Measurements from ENCODE around the gene NPPC. TPM values are rescaled to one million over a fixed set of nuclear protein-coding genes. Genes with fewer than 3 reads are reported as not detected.

The NPPC gene
- total RNA-seq, 4 donors from 2014 or later: 0.68 to 90.4 TPM; not detected in 2

- no peak overlapping the region for H3K4me3 ChIP-seq
- no peaks in the 10 kb centered on the region for H3K9me3 ChIP-seq
- no peak for TF ChIP-seq POLR2AphosphoS5 (IDR thresholded peaks at IDR 0.05)
- TF ChIP-seq POLR2A (IDR thresholded peaks at IDR 0.05): no peak
- no peak for TF ChIP-seq EP300 (IDR thresholded peaks at IDR 0.05; ENCODE audit: low read depth)
- TF ChIP-seq, protein P1, sequence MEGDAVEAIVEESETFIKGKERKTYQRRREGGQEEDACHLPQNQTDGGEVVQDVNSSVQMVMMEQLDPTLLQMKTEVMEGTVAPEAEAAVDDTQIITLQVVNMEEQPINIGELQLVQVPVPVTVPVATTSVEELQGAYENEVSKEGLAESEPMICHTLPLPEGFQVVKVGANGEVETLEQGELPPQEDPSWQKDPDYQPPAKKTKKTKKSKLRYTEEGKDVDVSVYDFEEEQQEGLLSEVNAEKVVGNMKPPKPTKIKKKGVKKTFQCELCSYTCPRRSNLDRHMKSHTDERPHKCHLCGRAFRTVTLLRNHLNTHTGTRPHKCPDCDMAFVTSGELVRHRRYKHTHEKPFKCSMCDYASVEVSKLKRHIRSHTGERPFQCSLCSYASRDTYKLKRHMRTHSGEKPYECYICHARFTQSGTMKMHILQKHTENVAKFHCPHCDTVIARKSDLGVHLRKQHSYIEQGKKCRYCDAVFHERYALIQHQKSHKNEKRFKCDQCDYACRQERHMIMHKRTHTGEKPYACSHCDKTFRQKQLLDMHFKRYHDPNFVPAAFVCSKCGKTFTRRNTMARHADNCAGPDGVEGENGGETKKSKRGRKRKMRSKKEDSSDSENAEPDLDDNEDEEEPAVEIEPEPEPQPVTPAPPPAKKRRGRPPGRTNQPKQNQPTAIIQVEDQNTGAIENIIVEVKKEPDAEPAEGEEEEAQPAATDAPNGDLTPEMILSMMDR (IDR thresholded peaks at IDR 0.05): no peak
- in situ Hi-C loops (cut with MboI; ENCODE audit: low pct_ligation_motif_present in 1 of 4, low pct_unique_long_range_greater_than_20kb in 1 of 4, low sequenced_read_pairs in 3 of 4): no loop called here
- 80 to 95% methylated on average over 4 to 15 of the region's 15 CpGs for WGBS, 2 donors (ENCODE audit: low coverage in 1 of 2)
- intact Hi-C loops (cut with DNase I; ENCODE audit: low total_unique reads): no loop called here
- no peaks in the 10 kb centered on the region for H3K27me3 ChIP-seq
- no peaks in the 10 kb centered on the region for H3K4me1 ChIP-seq
- H3K27ac ChIP-seq: no peak overlapping the region
- DNase-seq: no peak
- H3K36me3 ChIP-seq: no peaks in the 10 kb centered on the region
Observed at GRCh38 chr2:231894566-231895380, 31.4 kb downstream of the NPPC start.

DNA sequence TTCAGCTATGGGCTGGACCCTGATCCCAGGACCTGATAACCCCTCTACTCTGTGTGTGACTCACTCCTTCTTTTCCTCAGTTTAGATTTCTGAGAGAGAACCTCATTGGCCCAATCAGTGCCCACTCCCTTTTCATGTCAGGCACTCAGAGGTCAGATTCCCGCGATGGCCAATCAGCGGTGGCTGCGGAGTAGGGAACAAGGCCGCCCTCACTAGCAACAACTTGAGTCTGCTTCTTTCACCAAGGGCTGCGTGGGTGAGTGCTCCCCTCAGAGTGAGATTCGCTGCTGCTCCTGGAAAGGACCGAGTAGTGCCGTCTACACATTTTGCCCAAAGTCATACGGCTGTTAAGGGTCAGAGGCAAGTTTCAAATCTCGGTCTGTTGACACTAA, 34.7 kb downstream of the NPPC start:
- no peak overlapping the region for H3K27ac ChIP-seq
- WGBS, 2 donors (ENCODE audit: low coverage in 1 of 2): 88% methylated on average over 11 of the region's 11 CpGs; no CpG with 5 or more reads in 1 of the 2 donors
- no peak overlapping the region for H3K4me3 ChIP-seq
- no peaks in the 10 kb centered on the region for H3K36me3 ChIP-seq
- H3K4me1 ChIP-seq: no peaks in the 10 kb centered on the region
- in situ Hi-C loops (cut with MboI; ENCODE audit: low pct_ligation_motif_present in 1 of 4, low pct_unique_long_range_greater_than_20kb in 1 of 4, low sequenced_read_pairs in 3 of 4) (no loop called here), intact Hi-C loops (cut with DNase I; ENCODE audit: low total_unique reads) (no loop called here)
- no peak for DNase-seq
- H3K9me3 ChIP-seq: no peaks in the 10 kb centered on the region
- peaks cover 4% of the 10 kb centered on the region for H3K27me3 ChIP-seq
- TF ChIP-seq, protein P1 (IDR thresholded peaks at IDR 0.05): no peak
- no peak for TF ChIP-seq POLR2AphosphoS5 (IDR thresholded peaks at IDR 0.05)
- TF ChIP-seq EP300 (IDR thresholded peaks at IDR 0.05; ENCODE audit: low read depth): no peak
- no peak for TF ChIP-seq POLR2A (IDR thresholded peaks at IDR 0.05)

DNA sequence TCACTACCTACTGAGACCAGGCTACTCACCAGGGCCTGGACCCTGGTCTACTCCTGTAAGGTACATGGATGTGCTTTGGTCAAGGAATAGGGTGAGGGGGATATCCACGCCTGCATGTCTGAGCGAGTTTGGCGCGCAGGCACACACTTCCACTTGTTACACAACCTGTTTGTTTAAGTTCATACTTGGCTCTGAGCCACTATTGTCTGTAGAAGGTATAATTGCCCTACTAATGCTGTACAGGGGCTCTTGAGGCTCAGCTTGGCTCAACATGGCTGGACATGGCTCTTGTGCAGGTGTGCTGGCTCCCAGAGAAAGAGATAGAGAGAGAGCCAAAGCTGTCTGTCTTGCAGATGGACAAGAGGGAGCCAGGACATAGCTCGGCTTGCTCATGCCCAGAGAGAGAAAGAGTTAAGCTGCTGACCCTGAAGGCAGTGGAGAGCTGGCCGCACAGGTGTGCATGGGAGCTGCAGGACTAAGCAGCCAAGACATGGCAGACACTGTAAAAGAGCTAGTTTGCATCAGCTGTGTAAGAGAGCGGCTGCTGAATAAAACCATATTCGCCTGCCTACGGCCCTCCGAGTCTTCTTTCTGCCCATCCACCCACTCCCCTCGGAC, 35.2 kb downstream of the NPPC start:
- in situ Hi-C loops (cut with MboI; ENCODE audit: low pct_ligation_motif_present in 1 of 4, low pct_unique_long_range_greater_than_20kb in 1 of 4, low sequenced_read_pairs in 3 of 4) (no loop called here), intact Hi-C loops (cut with DNase I; ENCODE audit: low total_unique reads) (no loop called here)
- 31 to 73% methylated on average over 4 to 11 of the region's 11 CpGs for WGBS, 2 donors (ENCODE audit: low coverage in 1 of 2)
- TF ChIP-seq, protein P1 (IDR thresholded peaks at IDR 0.05): no peak
- TF ChIP-seq POLR2A (IDR thresholded peaks at IDR 0.05) (no peak), POLR2AphosphoS5 (IDR thresholded peaks at IDR 0.05) (no peak), EP300 (IDR thresholded peaks at IDR 0.05; ENCODE audit: low read depth) (no peak)
- DNase-seq: no peak
- peaks cover 9% of the 10 kb centered on the region for H3K27me3 ChIP-seq
- no peaks in the 10 kb centered on the region for H3K36me3 ChIP-seq
- H3K4me3 ChIP-seq: no peak overlapping the region
- H3K9me3 ChIP-seq: no peaks in the 10 kb centered on the region
- no peak overlapping the region for H3K27ac ChIP-seq
- H3K4me1 ChIP-seq: no peaks in the 10 kb centered on the region

- intact Hi-C loops (cut with DNase I; ENCODE audit: low total_unique reads): no loop called here
- H3K9me3 ChIP-seq: no peaks in the 10 kb centered on the region
Observed at GRCh38 chr2:231887756-231888155, 38.4 kb downstream of the NPPC start.

More at GRCh38 chr2:231887756-231888155, 38.4 kb downstream of the NPPC start:
- peaks cover 0 to 10% (median 0%) of the 10 kb centered on the region in 4 donors for H3K4me1 ChIP-seq
- 83 to 100% methylated on average over 2 to 6 of the region's 6 CpGs for WGBS, 2 donors (ENCODE audit: low coverage in 1 of 2)
- no peak for DNase-seq
- peaks cover 34% of the 10 kb centered on the region for H3K27me3 ChIP-seq
- in situ Hi-C loops (cut with MboI; ENCODE audit: low pct_ligation_motif_present in 1 of 4, low pct_unique_long_range_greater_than_20kb in 1 of 4, low sequenced_read_pairs in 3 of 4): no loop called here
- no peak overlapping the region for H3K4me3 ChIP-seq
- no peak overlapping the region for H3K27ac ChIP-seq
- no peaks in the 10 kb centered on the region for H3K36me3 ChIP-seq
- no peak for TF ChIP-seq POLR2A (IDR thresholded peaks at IDR 0.05)
- no peak for TF ChIP-seq EP300 (IDR thresholded peaks at IDR 0.05; ENCODE audit: low read depth)
- TF ChIP-seq, protein P1 (IDR thresholded peaks at IDR 0.05): no peak
- no peak for TF ChIP-seq POLR2AphosphoS5 (IDR thresholded peaks at IDR 0.05)

All from transverse colon (tissue), 4 donors.